ENCODE data around the gene SHISAL1.

GRCh38 chr22:44243761-44244160 lies 69.0 kb downstream of the SHISAL1 start:
- TF ChIP-seq CTCF (IDR thresholded peaks at IDR 0.05; ENCODE audit: extremely low read depth in 1 of 2, insufficient read depth in 1 of 2, low read depth in 1 of 2, low read length in 2 of 2) (no peak), POLR2A (IDR thresholded peaks at IDR 0.05; ENCODE audit: low read depth, low read length) (no peak), MAX (IDR thresholded peaks at IDR 0.05; ENCODE audit: insufficient read depth, insufficient read length) (no peak), JUN (IDR thresholded peaks at IDR 0.05; ENCODE audit: borderline replicate concordance, insufficient read depth, insufficient read length, low read depth) (no peak), EZH2 (IDR thresholded peaks at IDR 0.05; ENCODE audit: borderline replicate concordance, low read depth, low read length, severe bottlenecking) (no peak), POLR2AphosphoS5 (IDR thresholded peaks at IDR 0.05; ENCODE audit: insufficient read depth, low read depth, low read length) (no peak), FOS (IDR thresholded peaks at IDR 0.05; ENCODE audit: borderline replicate concordance, insufficient read depth, low read length) (no peak), MYC (IDR thresholded peaks at IDR 0.05; ENCODE audit: low read depth, low read length) (no peak), GATA2 (IDR thresholded peaks at IDR 0.05; ENCODE audit: insufficient read depth, insufficient read length, low read depth, low read length) (no peak)
